Common myeloid progenitor, CD34-positive (primary cell): ENCODE results near the gene LPCAT2.

ENCODE experiments used
- CTCF ChIA-PET: fragments of 350-600 bp; sonication (Branson Sonifier 250); formaldehyde crosslinking; loops from one replicate; lab custom pipeline; 2021; ENCODE audit warnings: antibody characterized with exemption; lab: Charles Lee
- POLR2A ChIA-PET: fragments of 350-600 bp; sonication (Branson Sonifier 250); formaldehyde crosslinking; loops from one replicate; lab custom pipeline; 2021; ENCODE audit warnings: antibody characterized with exemption; lab: Charles Lee
- DNase-seq, 3 donors: peaks; one replicate each; pipeline versions ENCODE4 v3.0.0 to v3.0.0-alpha.2; 2013
- H3K27ac ChIP-seq, 2 experiments: 1 replicate in 1 of 2; 2 replicates in 1 of 2; pipeline ENCODE4 v1.7.0; 2013; ENCODE audit warnings: inconsistent platforms in 2 of 2, low read length in 2 of 2, mild to moderate bottlenecking in 2 of 2, low read depth in 1 of 2, moderate library complexity in 1 of 2; ENCODE audit not compliant: severe bottlenecking in 2 of 2, insufficient read depth in 1 of 2, poor library complexity in 1 of 2
- H3K27me3 ChIP-seq, 5 experiments: replicated peaks in 2 of 5; 1 replicate in 3 of 5; 2 replicates in 2 of 5; pipeline versions ENCODE4 v1.6.1 to v1.7.0; 2013; ENCODE audit warnings: low read length in 4 of 5, mild to moderate bottlenecking in 2 of 5, moderate library complexity in 2 of 5, inconsistent platforms in 1 of 5; ENCODE audit not compliant: insufficient read depth in 5 of 5, control insufficient read depth in 4 of 5
- H3K36me3 ChIP-seq, 4 experiments: 1 replicate in 2 of 4; 2 replicates in 2 of 4; pipeline versions ENCODE4 v1.6.1 to v1.7.0; 2013; ENCODE audit warnings: low read length in 3 of 4, control low read depth in 1 of 4, mild to moderate bottlenecking in 1 of 4; ENCODE audit not compliant: control insufficient read depth in 4 of 4, insufficient read depth in 4 of 4
- H3K4me1 ChIP-seq, 4 experiments: 1 replicate in 3 of 4; 2 replicates in 1 of 4; pipeline versions ENCODE4 v1.6.1 to v1.7.1; 2013; ENCODE audit warnings: low read length in 3 of 4, mild to moderate bottlenecking in 3 of 4, control low read depth in 1 of 4, inconsistent platforms in 1 of 4, moderate library complexity in 1 of 4; ENCODE audit not compliant: control insufficient read depth in 4 of 4, insufficient read depth in 4 of 4; ENCODE audit errors: control extremely low read depth in 1 of 4
- H3K4me3 ChIP-seq, 7 experiments: 1 replicate in 4 of 7; 2 replicates in 3 of 7; pipeline versions ENCODE4 v1.5.1 to v1.7.0; 2013; ENCODE audit warnings: mild to moderate bottlenecking in 7 of 7, low read length in 6 of 7, moderate library complexity in 6 of 7, inconsistent platforms in 2 of 7, low read depth in 2 of 7, control low read depth in 1 of 7; ENCODE audit not compliant: insufficient read depth in 4 of 7, control insufficient read depth in 1 of 7; ENCODE audit errors: extremely low read depth in 1 of 7
- H3K9me3 ChIP-seq, 5 experiments: 1 replicate in 4 of 5; 2 replicates in 1 of 5; pipeline versions ENCODE4 v1.6.1 to v1.7.1; 2013; ENCODE audit warnings: low read length in 4 of 5, mild to moderate bottlenecking in 2 of 5, inconsistent platforms in 1 of 5, low read depth in 1 of 5, moderate library complexity in 1 of 5; ENCODE audit not compliant: control insufficient read depth in 4 of 5, insufficient read depth in 2 of 5; ENCODE audit errors: control extremely low read depth in 1 of 5
- WGBS: methylation state at CpG from one replicate; pipeline ENCODE4 v1.1.5; 2013; ENCODE audit not compliant: insufficient coverage; 5-methylcytosine and 5-hydroxymethylcytosine counted together

LPCAT2 gene

DNA sequence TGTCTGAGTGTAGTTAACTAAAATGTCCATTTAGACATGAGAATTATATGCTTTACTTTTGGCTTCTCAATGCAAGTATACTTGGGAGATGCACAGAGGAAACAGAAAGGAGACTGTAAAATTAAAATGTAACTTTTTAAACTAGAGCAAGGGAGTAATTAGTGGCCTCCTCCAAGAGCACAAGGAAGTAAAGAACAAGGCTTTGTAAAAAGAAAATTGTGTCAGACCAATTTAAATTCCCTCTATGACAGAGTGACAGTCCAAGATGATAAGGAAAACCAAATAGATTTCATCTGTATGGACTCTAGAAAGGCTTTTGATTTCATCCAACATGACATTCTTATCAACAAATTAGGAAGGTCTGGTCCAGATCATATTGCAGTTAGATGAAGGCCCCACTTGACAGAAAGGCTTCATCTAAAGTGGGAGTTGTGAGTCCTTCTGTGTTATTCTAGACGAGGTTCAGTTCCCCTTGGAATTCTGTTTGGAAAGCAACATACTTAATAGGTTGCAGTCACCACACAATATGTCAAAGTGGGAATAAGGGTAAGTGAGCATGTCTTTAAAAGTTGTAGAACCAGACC lies 51.2 kb downstream of the LPCAT2 start:
- Histone ChIP-seq H3K27me3 (no peaks in the 10 kb centered on the region), H3K4me1 (no peaks in the 10 kb centered on the region), H3K9me3 (no peaks in the 10 kb centered on the region), H3K36me3 (peaks cover 2 to 50% (median 23%) of the 10 kb centered on the region in 4 experiments), H3K4me3 (no peak overlapping the region), H3K27ac (no peak overlapping the region)
- ChIA-PET CTCF (interaction anchor here (1.6 to 1.7 kb wide), 2 partner anchors 10 to 16 kb away, joined by 5 to 7 read pairs; no protein-coding TSS in a partner anchor), POLR2A (interaction anchor here (0.7 kb wide), 1 partner anchor 11 kb away, joined by 3 read pairs; no protein-coding TSS in a partner anchor)
- DNase-seq, result no peak
- whole genome bisulfite sequencing, result no CpG with 5 or more reads among the region's 1 CpG

DNA sequence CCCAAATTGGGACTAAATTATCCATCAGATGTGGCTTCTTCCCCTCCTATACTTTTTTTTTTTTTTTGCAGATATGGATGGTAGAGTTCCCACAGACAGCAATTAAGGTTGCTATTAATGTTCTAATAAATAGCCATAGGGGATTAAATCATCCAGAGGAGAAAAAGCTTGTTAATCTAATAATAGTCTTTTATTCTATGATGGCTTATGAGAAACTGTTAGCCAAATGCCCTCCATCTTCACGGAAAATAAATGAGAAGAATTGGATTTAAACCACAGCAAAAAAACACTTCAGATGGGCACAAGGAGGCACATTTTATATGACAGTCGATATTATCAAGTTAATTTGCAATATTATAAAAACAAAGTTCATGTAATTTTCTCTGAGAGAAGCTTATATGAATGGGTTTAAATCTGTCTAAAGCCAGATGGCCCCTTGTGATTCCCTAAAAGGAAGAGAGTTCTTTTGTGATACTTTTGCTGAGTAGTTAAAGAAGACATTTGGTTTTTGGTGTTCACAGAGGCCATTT lies 52.5 kb downstream of the LPCAT2 start:
- ChIA-PET POLR2A (no interaction called here), CTCF (interaction anchor here (1.1 to 1.7 kb wide), 5 partner anchors 12 to 141 kb away, joined by 3 to 8 read pairs (median 3); no protein-coding TSS in a partner anchor)
- peaks cover 2 to 40% (median 20%) of the 10 kb centered on the region in 4 experiments for H3K36me3 ChIP-seq
- H3K9me3 ChIP-seq, result no peaks in the 10 kb centered on the region
- 100% methylated on average over 1 of the region's 2 CpGs for WGBS
- H3K4me1 ChIP-seq, result no peaks in the 10 kb centered on the region
- H3K27me3 ChIP-seq, result no peaks in the 10 kb centered on the region
- H3K4me3 ChIP-seq, result no peak overlapping the region
- H3K27ac ChIP-seq, result no peak overlapping the region
- DNase-seq, result no peak

DNA sequence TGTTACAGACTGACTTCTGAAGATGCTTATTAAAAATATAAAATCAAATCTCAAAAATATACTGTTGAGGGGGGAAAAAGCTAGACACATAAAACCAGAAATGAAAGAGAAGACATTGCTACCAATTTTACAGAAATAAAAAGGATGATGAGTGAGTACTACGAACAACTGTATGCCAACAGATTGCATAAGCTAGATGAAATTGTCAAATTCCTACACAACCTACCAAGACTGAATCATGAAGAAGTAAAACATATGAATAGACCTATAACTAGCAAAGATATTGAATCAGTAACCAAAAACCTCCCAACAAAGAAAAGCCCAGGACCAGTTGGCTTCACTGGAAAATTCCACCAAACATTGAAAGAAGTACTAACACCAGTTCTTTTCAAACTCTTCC lies 54.1 kb downstream of the LPCAT2 start:
- H3K27ac ChIP-seq, result no peak overlapping the region

DNA sequence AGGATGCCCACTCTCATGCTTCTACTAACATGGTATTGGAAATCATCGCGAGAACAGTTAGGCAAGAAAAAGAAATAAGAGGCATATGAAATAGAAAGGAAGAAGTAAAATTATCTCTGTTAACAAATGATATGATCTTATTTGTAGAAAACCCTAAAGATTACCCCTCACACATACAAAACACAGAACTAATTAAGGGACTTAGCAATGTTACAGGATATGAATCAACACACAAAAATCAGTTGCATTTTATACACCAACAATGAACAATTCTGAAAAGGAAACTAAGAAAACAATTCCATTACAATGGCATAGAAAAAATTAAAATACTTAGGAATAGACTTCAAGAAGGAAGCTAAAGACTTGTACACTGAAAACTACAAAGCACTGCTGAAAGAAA lies 54.9 kb downstream of the LPCAT2 start:
- Histone ChIP-seq H3K27me3 (no peaks in the 10 kb centered on the region), H3K9me3 (no peaks in the 10 kb centered on the region), H3K4me3 (no peak overlapping the region), H3K4me1 (peaks cover 0 to 13% (median 4%) of the 10 kb centered on the region in 4 experiments), H3K27ac (no peak overlapping the region), H3K36me3 (peaks cover 2 to 40% (median 21%) of the 10 kb centered on the region in 4 experiments)
- ChIA-PET CTCF (no interaction called here), POLR2A (no interaction called here)
- no CpG with 5 or more reads among the region's 2 CpGs for WGBS
- no peak for DNase-seq

More for the DNA sequence above, 54.1 kb downstream of the LPCAT2 start:
- no CpG with 5 or more reads among the region's 1 CpG for WGBS
- Histone ChIP-seq H3K9me3 (no peaks in the 10 kb centered on the region), H3K4me1 (peaks cover 0 to 8% (median 2%) of the 10 kb centered on the region in 4 experiments), H3K27me3 (no peaks in the 10 kb centered on the region), H3K4me3 (no peak overlapping the region), H3K36me3 (peaks cover 2 to 48% (median 22%) of the 10 kb centered on the region in 4 experiments)
- POLR2A ChIA-PET, result no interaction called here
- no peak for DNase-seq
- CTCF ChIA-PET, result interaction anchor here (1.4 to 1.7 kb wide), 3 partner anchors 11 to 85 kb away, joined by 3 to 8 read pairs (median 3); no protein-coding TSS in a partner anchor

DNA sequence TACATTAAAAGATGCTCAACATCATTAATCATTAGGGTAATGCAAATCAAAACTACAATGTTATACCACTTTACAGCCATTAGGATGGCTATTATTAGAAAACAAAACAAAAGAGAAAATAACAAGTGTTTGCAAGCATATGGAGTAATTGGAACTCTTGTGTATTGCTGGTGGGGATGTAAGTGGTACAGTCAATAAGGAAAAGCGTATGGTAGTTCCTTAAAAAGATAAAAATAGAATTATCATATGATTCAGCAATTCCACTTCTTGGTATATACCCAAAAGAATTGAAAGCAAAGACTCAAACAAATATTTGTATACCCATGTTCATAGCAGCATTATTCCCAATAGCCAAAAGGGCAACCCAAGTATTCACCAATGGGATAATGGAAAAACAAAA lies 56.2 kb downstream of the LPCAT2 start:
- peaks cover 2 to 33% (median 21%) of the 10 kb centered on the region in 4 experiments for H3K36me3 ChIP-seq
- H3K27me3 ChIP-seq, result no peaks in the 10 kb centered on the region
- no peak overlapping the region for H3K27ac ChIP-seq
- no CpG with 5 or more reads among the region's 1 CpG for WGBS
- CTCF ChIA-PET, result no interaction called here
- H3K9me3 ChIP-seq, result no peaks in the 10 kb centered on the region
- POLR2A ChIA-PET, result no interaction called here
- H3K4me3 ChIP-seq, result no peak overlapping the region
- no peak for DNase-seq
- H3K4me1 ChIP-seq, result peaks cover 0 to 13% (median 4%) of the 10 kb centered on the region in 4 experiments

DNA sequence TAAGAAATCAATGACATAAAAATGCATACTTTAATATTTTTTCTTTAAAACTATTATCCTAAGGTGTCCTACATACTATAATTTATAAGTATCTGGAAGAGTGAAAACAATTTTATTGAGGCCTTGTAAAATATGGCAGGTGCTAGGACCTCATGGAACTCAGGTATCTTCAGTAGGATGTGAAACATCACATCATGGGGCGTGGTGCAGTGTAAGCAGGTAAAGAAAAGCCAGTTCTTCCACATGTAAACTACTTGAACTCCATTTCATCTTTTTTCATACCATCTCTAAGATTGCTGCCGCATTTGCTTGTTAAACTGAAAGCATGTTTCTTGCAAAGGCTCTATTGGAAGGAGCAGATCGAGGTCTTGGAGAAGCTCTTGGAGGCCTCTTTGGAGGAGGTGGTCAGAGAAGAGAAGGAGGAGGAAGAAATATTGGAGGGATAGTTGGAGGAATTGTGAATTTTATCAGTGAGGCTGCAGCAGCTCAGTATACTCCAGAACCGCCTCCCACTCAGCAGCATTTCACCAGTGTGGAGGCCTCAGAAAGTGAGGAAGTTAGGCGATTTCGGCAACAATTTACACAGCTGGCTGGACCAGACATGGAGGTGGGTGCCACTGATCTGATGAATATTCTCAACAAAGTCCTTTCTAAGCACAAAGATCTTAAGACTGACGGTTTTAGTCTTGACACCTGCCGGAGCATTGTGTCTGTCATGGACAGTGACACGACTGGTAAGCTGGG lies 57.7 kb downstream of the LPCAT2 start, which contains the start of gene CAPNS2:
CAPNS2 (plus strand) TSS at position 253 of the 744 bp plus-strand sequence; CDS start at position 326, 73 bp downstream.
- no peaks in the 10 kb centered on the region for H3K27me3 ChIP-seq
- peaks cover 0 to 17% (median 4%) of the 10 kb centered on the region in 4 experiments for H3K4me1 ChIP-seq
- H3K36me3 ChIP-seq, result peaks cover 0 to 26% (median 14%) of the 10 kb centered on the region in 4 experiments
- CTCF ChIA-PET, result interaction anchor here (1.0 to 1.7 kb wide), 7 partner anchors 9 to 135 kb away, joined by 3 to 5 read pairs (median 4); no protein-coding TSS in a partner anchor
- no peaks in the 10 kb centered on the region for H3K9me3 ChIP-seq
- POLR2A ChIA-PET, result no interaction called here
- no peak for DNase-seq
- WGBS, result 83% methylated on average over 3 of the region's 9 CpGs
- no peak within 1 kb of the TSS for H3K4me3 ChIP-seq
- H3K27ac ChIP-seq, result no peak within 1 kb of the TSS
